ENCODE results near the gene ZFP36.

Gene ZFP36

GRCh38 chr19:39402346-39403300 lies 4.0 kb upstream of the ZFP36 start:
- DNase-seq (ENCODE audit: low read depth): peak; percentile 94
- H3K4me3 ChIP-seq (ENCODE audit: low read depth, low read length): peak overlapping the region; percentile 41
- no peak for TF ChIP-seq CTCF (conservative IDR thresholded peaks at IDR 0.05; ENCODE audit: low read depth, low read length)

DNA sequence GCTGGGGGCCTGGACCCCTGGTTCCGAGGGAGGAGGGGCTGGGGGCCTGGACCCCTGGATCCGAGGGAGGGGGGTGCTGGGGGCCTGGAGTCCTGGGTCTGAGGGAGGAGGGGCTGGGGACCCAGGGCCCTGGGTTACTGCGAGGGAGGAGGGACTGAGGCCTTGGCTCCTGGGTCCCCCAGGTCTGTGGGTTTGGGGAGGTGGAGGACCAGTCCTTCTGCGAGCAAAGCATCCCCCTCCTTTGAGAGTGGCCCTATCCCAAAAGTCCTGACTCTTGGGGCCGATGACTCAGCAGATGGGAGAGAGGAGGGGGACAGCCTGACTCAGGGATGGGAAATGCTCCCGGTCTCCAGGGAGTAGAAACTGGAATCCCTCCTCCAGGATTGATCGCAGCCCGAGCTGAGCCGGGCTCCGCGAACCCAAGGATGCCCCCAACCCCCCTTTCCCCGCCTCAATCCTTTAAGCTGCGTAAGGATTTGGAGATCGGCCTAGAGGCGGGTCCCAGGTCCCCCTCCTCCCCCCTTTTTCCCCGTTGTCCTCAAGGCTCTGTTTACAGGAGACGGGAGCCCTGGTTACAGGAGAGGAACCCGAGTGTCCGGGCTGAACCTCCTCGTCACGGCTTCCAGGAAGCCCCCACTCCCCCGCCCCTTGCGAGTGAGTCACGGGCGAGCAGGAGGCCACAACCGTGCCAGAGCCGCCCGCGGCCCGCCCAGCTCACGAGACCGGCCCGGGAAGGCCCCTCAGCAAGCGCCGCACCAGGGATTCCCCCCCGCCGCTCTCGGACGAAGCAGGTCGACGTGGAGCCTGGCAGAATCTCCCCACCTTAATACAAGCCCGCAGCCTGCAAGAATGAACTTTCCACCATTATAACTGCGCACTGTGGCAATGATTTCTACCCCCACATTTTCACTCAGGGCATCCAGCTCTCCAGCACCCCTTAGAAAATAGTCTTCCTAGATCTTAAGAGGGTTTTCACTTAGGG lies 3.0 kb upstream of the ZFP36 start:
- no peak for TF ChIP-seq CTCF (conservative IDR thresholded peaks at IDR 0.05; ENCODE audit: low read depth, low read length)
- peak overlapping the region; percentile 41 for H3K4me3 ChIP-seq (ENCODE audit: low read depth, low read length)
- peak; percentile 99 for DNase-seq (ENCODE audit: low read depth)

GRCh38 chr19:39405261-39405957 lies 1.2 kb upstream of the ZFP36 start:
- DNase-seq (ENCODE audit: low read depth): no peak
- no peak overlapping the region for H3K4me3 ChIP-seq (ENCODE audit: low read depth, low read length)
- TF ChIP-seq CTCF (conservative IDR thresholded peaks at IDR 0.05; ENCODE audit: low read depth, low read length): no peak

- no peak for TF ChIP-seq CTCF (conservative IDR thresholded peaks at IDR 0.05; ENCODE audit: low read depth, low read length)
- peak overlapping the region; percentile 78 for H3K4me3 ChIP-seq (ENCODE audit: low read depth, low read length)
- peak; percentile 44 for DNase-seq (ENCODE audit: low read depth)
These were observed 540 bp upstream of the ZFP36 start for GRCh38 chr19:39405958-39406655.

DNA sequence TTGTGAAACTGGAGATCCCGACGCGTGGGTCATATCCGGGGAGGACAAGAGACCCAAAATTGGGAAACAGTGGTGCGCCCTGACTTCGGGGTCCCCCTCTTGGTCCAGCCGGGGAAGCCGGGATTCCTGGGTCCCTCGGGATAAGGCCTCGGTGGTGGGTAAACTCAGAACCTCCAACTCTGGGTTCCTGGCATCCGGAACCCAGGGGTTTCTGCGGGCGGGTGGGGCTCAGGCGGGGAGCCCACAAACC lies 688 bp downstream of the ZFP36 start:
- DNase-seq (ENCODE audit: low read depth): no peak
- H3K4me3 ChIP-seq (ENCODE audit: low read depth, low read length): peak overlapping the region; percentile 78
- no peak for TF ChIP-seq CTCF (conservative IDR thresholded peaks at IDR 0.05; ENCODE audit: low read depth, low read length)
